NCI-H446 (cell line): ENCODE data around the gene RAB7A.
"Not testable (repeated sequence)": the region's sequence is repeated elsewhere in the genome, so short reads cannot be mapped to it uniquely, and the experiment has no call there.

Source experiments
- DNase-seq, 2 experiments: peaks; one replicate each; lab custom pipeline; 2025; lab: John Stamatoyannopoulos, UW

The RAB7A gene

DNA sequence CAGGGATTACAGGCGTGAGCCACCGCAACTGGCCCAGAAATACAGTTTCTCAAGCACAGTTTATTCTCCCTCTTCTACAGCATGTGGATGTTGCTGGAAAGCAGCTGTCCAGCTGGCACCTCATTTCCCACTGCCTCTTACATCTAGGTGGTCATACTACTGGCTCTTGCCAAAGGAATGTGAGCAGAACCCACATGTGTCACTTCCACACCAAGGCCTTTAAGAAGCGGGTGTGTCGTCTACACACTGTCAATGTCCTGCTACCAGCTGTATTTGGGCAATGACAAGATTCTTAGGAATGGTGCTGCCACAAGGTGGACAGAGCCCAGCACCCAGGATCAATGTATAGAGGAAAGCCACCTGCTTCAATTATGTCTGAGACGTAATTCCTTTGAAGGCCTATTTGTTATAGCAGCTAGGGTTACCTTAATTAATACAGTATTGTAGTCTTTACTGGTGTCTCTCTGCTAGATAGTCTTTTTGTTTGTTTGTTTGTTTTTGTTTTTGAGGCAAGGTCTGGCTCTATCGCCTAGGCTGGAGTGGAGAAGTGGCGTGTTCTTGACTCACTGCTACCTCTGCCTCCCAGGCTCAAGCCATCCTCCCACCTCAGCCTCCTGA is 15.1 kb upstream of the RAB7A start:
- DNase-seq: no peak

DNA sequence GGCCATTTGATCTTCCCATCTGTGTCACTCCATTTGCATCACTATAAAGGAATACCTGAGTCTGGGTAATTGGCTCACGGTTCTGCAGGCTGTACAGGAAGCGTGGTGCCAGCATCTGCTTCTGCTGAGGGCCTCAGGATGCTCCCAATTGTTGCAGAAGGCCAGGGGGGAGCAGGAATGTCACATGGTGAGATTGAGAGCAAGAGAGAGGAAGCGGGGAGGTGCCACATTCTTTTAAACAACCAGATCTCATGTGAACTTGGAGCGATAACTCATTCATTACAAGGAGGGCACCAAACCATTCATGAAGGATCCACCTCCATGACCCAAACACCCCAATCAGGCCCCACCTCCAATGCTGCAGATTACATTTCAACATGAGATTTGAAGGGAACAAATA is 13.1 kb upstream of the RAB7A start:
- no peak for DNase-seq

DNA sequence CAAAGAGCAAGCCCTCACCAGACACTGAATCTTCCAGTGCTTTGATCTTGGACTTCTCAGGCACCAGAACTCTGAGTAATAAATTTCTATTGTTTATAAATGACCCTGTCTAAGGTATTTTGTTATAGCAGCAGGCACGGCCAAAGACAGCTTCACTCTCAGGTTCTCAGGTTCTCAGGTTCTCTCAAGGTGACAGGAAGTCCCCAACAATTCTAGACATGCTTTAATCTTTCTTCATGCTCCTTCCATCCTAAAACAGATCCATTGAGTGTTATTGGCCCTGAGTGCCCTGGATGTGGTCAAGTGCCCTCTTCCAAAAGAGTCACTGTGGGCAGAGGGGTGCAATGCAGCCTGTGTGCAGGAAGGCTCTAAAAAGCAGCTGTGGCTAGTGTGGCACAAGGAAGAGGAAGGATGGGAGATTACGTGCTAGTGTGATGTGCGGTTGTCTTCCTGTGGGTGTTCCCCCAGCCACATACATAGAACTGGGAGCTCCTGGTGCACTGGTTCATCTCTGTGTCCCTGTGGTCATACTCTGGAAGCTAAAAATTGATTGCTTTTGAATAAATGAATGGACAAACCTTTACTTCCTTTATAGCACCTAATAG is 11.0 kb upstream of the RAB7A start:
- no peak for DNase-seq

DNA sequence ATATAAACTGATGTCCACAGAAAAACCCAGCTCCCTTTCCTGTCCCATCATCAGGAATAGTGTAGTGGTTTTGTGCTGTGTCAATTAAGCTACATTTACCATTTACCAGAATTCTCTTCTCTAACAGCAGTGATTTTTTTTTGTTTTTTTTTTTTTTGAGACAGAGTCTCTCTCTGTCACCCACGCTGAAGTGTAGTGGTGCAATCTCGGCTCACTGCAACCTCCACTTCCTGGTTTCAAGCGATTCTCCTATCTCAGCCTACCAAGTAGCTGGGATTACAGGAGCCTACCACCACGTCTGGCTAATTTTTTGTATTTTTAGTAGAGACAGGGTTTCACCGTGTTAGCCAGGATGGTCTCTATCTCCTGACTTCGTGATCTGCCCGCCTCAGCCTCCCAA is 7.1 kb upstream of the RAB7A start:
- DNase-seq: not testable (repeated sequence)

DNA sequence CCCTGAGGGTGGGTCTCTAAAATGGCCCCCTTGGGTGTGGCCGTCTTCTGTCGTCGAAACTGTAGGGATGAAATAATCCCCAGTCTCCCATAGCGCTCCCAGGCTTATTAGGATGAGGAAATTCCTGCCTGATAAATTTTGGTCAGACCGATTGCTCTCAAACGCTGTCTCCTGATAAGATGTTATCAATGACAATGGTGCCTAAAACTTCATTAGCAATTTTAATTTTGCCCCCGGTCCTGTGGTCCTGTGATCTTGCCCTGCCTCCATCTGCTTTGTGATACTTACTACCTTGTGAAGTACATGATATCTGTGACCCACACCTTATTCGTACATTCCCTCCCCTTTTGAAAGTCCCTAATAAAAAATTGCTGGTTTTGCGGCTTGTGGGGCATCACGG is 5.1 kb upstream of the RAB7A start:
- no peak for DNase-seq

DNA sequence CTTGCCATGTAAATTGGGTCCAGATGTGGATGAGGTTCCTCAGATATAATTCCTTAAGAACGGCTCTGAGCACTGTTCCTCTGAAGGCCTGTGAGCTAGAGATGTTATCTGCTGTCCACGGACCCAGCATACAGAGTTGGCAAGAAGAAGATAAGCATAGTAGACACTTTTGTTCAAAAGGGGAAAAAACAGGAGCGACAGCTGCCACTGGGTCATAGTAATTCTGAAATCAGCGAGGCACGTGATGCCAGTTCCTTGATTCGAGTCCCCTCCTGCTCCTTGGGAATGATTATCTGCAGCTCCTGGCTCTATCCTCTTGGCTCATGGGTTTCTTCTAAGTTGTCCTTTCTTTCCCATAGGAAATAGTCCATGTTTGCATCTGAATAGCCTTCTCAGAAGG is 2.5 kb upstream of the RAB7A start:
- no peak for DNase-seq

DNA sequence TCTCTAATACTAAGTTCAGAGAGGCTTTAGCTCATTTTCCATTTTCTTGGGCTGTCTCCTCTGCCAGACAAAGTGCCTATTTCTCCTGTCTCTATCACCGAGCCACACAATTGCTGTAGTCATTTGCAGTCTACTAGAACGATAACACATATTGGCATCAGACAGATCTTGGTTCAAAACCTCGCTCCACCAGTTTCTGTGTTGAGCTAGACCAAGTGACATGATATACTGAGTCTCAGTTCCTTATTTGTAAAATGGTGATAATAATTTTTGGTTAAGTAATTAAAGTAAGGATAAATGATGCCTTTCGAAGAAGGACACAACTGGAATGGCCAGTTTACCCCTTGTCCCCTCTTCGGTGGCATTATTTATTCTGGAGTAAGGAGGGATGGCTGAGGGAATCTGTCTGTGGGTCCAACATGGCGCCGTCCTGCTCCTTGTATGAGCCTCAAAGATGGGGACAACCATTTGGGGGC is 398 bp upstream of the RAB7A start:
- no peak for DNase-seq

DNA sequence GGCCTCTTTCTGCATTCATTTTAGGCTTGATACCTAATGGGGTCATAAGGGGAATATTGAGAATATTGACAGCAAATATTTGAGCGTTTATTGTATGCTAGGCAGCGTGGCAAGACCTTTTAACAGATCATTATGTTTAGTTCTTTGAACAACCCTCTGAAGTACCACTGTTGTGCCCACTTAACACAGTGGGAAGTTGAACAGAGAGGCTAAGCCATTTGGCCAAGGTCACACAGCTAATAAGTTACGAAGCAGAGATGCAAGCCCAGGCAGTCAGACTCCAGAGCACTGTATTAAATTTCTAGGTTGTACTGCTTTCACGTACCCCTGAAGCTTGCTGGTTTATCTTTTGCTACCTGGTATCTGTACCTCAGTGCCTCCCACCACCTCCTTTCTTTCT is 1.1 kb downstream of the RAB7A start:
- no peak for DNase-seq

DNA sequence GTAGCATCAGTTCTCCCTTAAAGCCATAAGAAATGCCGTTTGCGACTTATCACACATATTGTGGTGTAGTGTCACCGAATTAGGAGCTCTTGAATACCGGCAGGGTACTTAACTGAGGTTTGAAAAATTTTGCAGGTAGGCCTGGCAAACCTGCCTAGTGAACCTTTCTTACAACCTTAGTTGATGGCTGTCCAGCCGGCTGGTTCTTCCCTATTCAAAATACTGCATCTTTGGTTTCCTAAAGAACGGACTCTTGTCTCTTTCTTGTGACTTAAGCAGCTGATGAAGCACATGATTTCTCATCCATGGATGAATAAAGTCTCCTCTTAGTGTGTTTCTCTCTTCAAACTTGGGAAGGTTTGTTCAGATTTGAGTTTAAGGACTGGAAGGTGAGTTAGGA is 1.5 kb downstream of the RAB7A start:
- DNase-seq: no peak

DNA sequence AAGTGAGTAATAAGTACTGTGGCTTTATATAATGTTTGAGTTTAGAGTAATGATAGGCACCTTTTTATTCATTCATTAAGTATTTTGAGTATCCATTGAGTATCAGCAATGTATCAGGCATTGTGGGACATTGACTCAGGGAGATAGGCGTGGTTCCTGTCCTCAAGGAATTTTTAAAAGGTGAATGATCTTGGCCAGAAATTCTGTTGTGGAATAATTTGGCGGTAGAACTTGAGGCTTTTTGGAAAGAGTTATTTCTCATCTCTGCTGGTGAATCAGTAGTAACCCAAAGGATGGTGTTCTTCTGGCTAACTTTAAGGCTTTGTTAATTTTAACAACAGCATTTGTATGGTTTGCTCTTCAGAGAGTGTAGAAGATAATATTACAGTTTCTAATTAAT is 2.0 kb downstream of the RAB7A start:
- no peak for DNase-seq

DNA sequence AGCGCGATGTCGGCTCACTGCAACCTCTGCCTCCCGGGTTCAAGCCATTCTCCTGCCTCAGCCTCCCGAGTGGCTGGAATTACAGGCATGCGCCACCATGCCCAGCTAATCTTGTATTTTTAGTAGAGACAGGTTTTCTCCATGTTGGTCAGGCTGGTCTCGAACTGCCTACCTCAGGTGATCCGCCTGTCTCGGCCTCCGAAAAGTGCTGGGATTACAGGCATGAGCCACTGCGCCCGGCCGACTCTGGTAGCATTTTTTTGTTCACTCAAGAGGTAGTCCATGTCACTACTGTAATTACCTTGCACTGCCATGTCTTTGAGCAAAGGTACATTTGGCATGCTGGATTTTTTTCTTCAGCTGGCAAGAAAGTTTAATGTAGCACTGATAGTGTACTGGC is 2.5 kb downstream of the RAB7A start:
- DNase-seq: not testable (repeated sequence)

DNA sequence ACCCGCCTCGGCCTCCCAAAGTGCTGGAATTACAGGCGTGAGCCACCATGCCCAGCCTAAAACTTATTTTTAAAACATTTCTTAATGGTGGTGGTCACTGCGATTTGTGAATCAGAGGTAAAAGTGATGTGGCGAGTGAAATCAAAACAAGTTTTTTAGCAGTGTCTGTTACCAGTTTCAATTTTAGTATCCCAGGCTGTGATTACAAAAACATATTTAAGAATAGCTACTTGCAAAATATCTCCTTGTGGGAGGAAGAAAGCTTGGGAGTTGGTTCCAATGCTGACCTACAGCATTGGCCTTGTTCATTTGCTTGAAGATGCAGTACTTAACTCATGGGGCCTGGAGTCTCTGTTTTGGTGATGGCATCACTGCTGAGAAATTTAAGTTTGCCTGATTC is 4.5 kb downstream of the RAB7A start:
- DNase-seq: no peak

DNA sequence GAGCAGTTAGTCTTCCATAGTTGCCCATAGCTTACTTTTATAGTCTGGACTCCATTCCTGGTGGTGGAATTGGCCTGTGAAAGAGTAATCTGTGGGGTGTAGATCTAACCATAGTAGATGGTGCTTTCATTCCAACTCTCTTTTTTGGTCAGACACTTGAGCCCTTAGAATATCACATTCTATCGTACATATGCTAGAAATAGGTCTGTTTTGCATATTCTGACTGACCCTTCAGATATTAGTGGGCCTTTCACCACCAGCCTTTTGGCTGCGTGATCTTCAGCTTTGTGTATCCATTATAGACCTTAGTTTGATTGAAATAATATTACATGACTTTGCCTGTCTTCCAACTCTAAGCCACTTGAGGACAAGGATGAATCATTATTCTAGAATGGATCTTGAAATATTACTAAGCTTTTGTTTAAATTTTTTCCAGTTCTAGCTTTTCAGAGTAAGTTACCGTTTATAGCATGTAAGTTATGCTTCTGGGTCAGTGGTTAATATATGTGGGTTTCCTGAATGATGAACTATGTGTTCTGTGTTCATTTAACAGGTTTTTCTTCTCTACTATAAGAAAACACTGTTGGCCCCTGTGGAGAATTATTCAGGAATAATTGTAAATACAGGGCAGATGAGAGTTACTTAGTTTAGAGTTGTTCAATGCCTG is 8.7 kb downstream of the RAB7A start:
- DNase-seq: no peak

DNA sequence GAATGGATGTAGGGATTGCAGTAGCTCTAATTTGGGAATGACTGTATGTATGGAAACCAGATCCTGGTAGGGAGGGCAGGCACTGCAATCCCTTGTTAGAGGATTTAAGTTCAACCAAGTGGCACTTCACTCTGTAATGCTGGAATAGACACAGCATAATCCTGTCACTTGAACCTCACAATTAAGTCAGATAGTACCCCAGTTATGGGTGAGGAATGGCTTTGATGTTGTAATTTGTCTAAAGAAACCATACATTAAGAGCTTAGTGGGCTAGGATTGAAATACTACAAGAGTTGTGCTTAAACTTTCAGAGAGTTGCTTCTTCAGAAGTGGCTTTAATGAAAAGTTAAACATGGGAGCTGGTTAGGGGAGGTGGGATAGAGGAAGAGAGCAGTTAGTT is 9.3 kb downstream of the RAB7A start:
- no peak for DNase-seq

DNA sequence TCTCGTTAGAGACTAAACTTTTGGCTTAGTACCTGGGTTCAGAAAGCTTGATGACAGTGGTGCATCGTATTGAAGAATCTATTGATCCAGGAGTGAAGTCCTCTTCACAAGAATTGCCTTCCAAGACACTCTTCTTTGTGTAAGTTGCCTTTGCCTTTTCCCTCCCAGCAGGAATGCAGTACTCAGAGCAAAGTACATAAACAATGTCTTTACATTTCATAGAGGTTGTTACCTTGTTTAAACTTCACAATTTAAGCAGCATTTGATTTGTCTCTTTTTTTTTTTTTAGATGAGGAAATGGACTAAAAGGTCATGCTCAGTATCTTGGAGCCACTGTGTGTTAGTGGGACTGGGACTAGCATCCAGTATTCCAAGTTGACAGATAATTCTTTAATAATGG is 9.9 kb downstream of the RAB7A start:
- no peak for DNase-seq

DNA sequence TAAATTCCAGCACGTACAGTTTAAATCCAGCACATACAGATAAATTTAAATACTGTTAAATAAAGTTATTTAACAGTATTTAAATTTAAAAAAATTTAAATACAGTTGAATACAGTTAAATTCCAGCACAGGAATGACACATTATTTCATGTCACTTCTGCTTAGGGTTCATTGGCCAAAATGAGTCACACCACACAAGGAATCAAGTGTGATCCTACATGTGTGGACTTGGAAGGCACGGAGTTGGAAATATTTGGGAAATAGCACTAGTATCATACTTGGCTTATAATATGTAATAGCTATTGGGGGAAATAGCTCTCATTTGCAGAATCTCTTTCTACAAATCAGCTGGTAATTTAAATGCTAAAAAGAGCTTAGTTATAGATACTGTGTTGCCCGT is 10.6 kb downstream of the RAB7A start:
- no peak for DNase-seq

DNA sequence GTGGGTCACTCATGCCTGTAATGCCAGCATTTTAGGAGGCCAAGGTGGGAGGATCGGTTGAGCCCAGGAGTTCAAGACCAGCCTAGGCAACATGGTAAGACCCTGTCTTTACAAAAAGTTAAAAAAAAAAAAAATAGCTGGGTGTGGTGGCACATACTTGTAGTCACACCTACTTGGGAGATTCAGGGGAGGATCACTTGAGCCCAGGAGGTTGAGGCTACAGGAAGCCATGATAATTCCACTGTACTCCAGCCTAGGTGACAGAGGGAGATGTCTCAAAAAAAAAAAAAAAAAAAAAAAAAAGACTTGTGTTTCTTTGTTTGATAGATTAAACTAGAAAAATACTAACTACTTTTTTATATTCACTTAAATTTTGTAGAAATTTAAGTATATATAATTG is 14.6 kb downstream of the RAB7A start:
- DNase-seq: no peak

DNA sequence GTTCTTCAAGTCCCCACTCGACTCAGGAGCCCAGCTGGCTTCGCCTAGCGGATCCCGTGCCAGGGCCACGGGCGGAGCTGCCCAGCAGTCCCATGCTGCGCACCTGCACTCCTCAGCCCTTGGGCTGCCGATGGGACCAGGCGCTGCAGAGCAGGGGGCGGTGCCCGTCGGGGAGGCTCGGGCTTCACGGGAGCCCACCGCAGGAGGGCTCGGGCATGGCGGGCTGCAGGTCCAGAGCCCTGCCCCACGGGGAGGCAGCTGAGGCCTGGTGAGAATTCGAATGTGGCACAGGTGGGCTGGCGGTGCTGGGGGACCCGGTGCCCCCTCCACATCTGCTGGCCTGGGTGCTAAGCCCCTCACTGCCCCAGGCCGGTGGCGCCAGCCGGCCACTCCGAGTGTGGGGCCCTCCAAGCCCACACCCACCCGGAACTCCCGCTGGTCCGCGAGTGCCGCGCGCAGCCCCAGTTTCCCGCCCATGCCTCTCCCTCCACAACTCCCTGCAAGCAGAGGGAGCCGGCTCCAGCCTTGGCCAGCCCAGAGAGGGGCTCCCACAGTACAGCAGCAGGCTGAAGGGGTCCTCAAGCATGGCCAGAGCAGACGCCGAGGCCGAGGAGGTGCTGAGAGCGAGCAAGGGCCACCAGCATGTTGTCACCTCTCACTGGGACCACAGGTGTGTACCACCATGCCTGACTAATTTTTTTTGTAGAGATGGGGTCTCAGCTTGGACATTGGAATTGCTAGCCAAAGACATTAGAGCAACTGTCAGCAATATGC is 17.0 kb downstream of the RAB7A start:
- DNase-seq: no peak

DNA sequence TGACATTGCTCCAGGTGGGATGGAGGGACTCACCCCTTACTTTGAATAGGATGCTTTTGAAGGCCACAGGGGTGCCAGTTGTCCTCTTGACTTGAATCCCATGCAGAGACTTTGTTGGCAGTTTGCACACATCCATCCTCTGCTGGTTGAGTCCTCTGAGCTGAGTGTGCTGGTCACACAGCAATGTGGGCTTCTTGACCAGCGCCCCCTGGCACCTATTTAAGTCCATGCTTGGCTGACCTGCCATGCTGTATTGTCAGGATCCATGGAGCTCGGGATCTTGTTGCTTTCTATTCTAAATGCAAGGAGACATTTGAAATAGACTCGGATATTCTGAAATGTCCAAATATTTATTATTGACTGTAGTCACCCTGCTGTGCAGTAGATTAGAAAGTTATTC is 19.8 kb downstream of the RAB7A start:
- no peak for DNase-seq

DNA sequence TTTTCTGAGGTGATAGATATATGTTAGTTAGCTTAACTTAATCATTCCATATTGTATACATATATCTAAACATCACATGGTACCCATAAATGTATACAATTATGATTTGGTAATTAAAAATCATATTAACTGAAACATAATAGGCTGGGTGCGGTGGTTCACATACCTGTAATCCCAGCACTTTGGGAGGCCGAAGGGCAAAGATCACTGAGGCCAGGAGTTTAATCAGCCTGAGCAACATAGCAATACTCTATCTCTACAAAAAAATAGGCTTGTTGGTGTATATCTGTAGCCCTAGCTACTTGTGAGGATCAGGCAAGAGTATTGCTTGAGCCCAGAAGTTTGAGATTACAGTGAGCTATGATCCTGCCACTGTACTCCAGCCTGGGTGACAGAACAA is 20.9 kb downstream of the RAB7A start:
- DNase-seq: no peak

DNA sequence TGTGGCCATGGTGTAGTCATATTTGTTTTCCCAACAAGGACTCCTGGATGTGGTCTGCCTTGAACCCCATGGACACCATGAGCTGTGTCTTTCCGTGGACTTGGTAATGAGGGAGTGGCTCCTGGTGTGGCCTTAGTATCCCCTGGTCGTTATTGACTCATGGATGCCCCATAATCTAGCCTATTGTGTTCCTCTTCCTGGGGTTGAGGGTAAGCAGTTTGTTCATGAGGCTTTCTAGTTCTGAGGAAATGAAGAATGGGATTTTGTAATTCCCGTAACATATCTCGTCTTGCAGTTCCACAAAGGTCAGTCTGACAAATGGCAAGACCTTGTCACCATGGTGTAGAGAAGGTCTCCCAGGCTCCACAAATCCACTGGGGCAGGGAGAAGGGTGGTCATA is 22.6 kb downstream of the RAB7A start:
- no peak for DNase-seq

DNA sequence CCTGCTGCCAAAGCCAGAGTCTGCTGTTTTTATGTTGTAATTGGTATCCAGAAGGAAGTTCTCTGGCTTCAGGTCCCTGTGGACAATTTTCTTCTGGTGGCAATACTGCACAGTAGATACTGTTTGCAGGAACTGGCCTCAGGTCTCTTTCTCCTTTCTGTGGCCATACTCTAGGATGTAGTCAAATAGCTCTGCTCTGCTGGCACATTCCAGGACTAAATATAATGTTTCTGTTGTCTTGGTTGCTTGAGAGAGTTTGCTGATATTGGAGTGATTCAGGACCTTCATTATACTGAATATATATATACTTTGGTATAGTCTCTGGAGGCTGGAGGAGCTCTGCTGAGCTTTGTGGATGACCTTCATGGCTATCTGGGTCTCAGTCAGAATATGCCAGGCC is 23.1 kb downstream of the RAB7A start:
- no peak for DNase-seq

DNA sequence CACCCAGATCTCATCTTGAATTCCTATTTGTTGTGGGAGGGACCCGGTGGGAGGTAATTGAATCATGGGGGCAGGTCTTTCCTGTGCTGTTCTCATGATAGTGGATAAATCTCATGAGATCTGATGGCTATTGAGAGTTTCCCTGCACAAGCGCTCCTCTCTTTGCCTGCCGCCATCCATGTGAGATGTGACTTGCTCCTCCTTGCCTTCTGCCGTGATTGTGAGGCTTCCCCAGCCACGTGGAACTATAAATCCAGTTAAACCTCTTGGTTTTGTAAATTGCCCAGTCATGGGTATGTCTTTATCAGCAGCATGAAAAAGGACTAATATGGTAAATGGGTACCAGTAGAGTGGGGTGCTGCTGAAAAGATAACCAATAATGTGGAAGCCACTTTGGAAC is 23.6 kb downstream of the RAB7A start:
- not testable (repeated sequence) for DNase-seq
